GM06990 (cell line): ENCODE measurements around the gene RNF150.

ENCODE experiments used
- DNase-seq: peaks from one replicate; pipeline ENCODE4 v3.0.0-alpha.2; 2011; ENCODE audit not compliant: insufficient read length; ENCODE audit errors: extremely low read depth
- H3K27me3 ChIP-seq: replicated peaks from 2 replicates; pipeline ENCODE4 v1.6.0; 2011; ENCODE audit warnings: low read length; ENCODE audit not compliant: control insufficient read depth, insufficient read depth
- H3K36me3 ChIP-seq: 2 replicates; pipeline ENCODE4 v1.5.1; 2011; ENCODE audit warnings: low read length; ENCODE audit not compliant: control insufficient read depth, insufficient read depth
- H3K4me3 ChIP-seq: replicated peaks from 2 replicates; pipeline ENCODE4 v1.5.1; 2011; ENCODE audit warnings: low read depth, mild to moderate bottlenecking, control low read depth, low read length
- CTCF ChIP-seq: IDR thresholded peaks from 2 replicates; pipeline ENCODE4 v1.5.1; 2011; ENCODE audit warnings: low read length, control low read depth, mild to moderate bottlenecking, inconsistent platforms; ENCODE audit not compliant: insufficient read depth, poor library complexity, severe bottlenecking

RNF150 gene

DNA sequence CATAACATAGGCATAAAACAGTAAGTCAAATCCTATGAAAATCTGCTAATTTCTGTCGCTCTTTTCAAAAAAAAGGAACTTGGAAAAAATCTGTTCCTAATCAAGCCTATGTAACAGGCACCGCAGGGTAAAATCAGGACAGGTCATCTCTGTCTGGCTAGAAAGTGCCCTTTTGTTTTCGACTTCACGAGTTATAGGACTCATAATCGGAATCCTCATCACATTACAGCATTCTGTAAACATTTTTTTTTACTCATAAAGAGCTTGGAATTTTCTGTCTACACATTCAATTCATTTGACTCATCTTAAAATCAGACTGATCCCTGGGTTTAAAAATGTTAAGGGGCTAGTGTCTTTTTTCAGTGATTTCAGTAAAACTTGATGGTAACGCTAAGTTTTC is 195.4 kb downstream of the RNF150 start:
- no peak for DNase-seq
- Histone ChIP-seq H3K36me3 (no peaks in the 10 kb centered on the region), H3K27me3 (no peaks in the 10 kb centered on the region), H3K4me3 (no peak overlapping the region)
- TF ChIP-seq CTCF: no peak

DNA sequence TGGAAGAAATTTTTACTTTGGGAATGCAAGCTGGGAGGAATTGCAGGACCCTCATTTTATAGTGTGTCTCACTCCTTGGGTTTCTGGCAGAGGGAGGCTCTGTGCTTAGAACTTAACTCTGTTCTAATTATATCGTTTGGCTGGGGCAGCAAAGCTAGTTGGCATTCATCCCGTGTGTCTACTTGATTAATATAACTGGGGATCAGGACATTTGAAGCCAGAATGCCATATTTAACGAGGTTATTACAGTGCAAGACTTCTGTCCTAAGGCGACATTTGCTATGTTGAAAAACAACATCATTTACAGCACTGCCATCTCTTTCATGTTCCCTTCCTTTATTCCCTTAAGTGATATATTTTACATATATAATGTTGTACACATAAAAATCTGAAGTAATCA is 198.0 kb downstream of the RNF150 start:
- Histone ChIP-seq H3K4me3 (no peak overlapping the region), H3K27me3 (no peaks in the 10 kb centered on the region; the same call in 1 of the 2 replicates), H3K36me3 (no peaks in the 10 kb centered on the region)
- TF ChIP-seq CTCF: no peak
- DNase-seq: no peak

DNA sequence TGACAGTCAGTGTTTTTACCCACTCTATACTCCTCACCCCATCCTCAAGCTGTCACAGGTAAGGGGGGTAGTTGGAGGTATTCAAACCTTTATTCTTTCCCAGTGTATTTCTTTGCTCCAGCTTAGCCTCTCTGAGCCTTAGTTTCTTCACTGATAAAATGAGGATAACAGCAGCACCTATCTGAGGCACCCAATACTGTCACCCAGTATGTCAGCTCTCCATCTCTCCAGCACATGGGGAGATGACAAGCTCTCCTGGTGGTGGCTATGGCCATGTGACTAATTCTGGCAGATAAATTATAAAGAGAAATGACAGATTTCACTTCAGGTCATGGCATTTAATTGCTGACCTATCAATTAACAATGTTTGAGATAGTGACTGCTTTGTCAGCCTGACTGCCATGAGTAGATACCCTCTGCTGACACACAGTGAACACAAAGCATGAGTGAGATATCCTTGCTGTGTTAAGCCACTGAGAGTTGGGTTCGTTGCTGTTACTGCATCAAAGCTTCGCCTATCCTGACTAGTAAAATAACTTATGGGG is 200.7 kb downstream of the RNF150 start:
- no peak for TF ChIP-seq CTCF
- no peak overlapping the region for H3K4me3 ChIP-seq
- H3K27me3 ChIP-seq: no peaks in the 10 kb centered on the region; the same call in 1 of the 2 replicates
- no peak for DNase-seq
- H3K36me3 ChIP-seq: no peaks in the 10 kb centered on the region

- no peak for DNase-seq
- Histone ChIP-seq H3K4me3 (no peak overlapping the region), H3K27me3 (no peaks in the 10 kb centered on the region; the same call in 1 of the 2 replicates), H3K36me3 (no peaks in the 10 kb centered on the region)
- TF ChIP-seq CTCF: no peak
Observed at GRCh38 chr4:140931911-140932310, 201.4 kb downstream of the RNF150 start.

- TF ChIP-seq CTCF: no peak
- H3K27me3 ChIP-seq: no peaks in the 10 kb centered on the region; the same call in 1 of the 2 replicates
- DNase-seq: no peak
- H3K4me3 ChIP-seq: no peak overlapping the region
- no peaks in the 10 kb centered on the region for H3K36me3 ChIP-seq
Observed at GRCh38 chr4:140930557-140930956, 202.7 kb downstream of the RNF150 start.

GRCh38 chr4:140930011-140930410 is 203.3 kb downstream of the RNF150 start:
- no peak overlapping the region for H3K4me3 ChIP-seq
- no peak for DNase-seq
- no peaks in the 10 kb centered on the region; the same call in 1 of the 2 replicates for H3K27me3 ChIP-seq
- H3K36me3 ChIP-seq: no peaks in the 10 kb centered on the region
- TF ChIP-seq CTCF: no peak
